Measurements from ENCODE around the gene TMC8. TPM values are rescaled to one million over a fixed set of nuclear protein-coding genes. Genes with fewer than 3 reads are reported as not detected.

Gene TMC8
- total and polyA plus RNA-seq, 2 donors (not counting 3 experiments of a cell fraction or from before 2014, with no cell fraction given), result 0.07 to 1.3 TPM

- intact Hi-C loops (cut with micrococcal nuclease), result no loop called here
- TF ChIP-seq FOS (IDR thresholded peaks at IDR 0.05; ENCODE audit: borderline replicate concordance, insufficient read depth, low read length) (no peak), POLR2AphosphoS5 (IDR thresholded peaks at IDR 0.05; ENCODE audit: insufficient read depth, low read depth, low read length) (no peak), CTCF (IDR thresholded peaks at IDR 0.05; ENCODE audit: extremely low read depth in 1 of 2, insufficient read depth in 1 of 2, low read depth in 1 of 2, low read length in 2 of 2) (no peak), MAX (IDR thresholded peaks at IDR 0.05; ENCODE audit: insufficient read depth, insufficient read length) (no peak), GATA2 (IDR thresholded peaks at IDR 0.05; ENCODE audit: insufficient read depth, insufficient read length, low read depth, low read length) (no peak), EZH2 (IDR thresholded peaks at IDR 0.05; ENCODE audit: borderline replicate concordance, low read depth, low read length, severe bottlenecking) (no peak), MYC (IDR thresholded peaks at IDR 0.05; ENCODE audit: low read depth, low read length) (no peak), JUN (IDR thresholded peaks at IDR 0.05; ENCODE audit: borderline replicate concordance, insufficient read depth, insufficient read length, low read depth) (no peak), POLR2A (IDR thresholded peaks at IDR 0.05; ENCODE audit: low read depth, low read length) (no peak)
- no TSS peak for BruUV-seq (replicated peaks)
- POLR2A ChIA-PET, result interaction anchor here (0.6 kb wide), 1 partner anchor 68 kb away, joined by 3 read pairs; no protein-coding TSS in a partner anchor
- Histone ChIP-seq H3K79me2 (ENCODE audit: control insufficient read depth, insufficient read depth, low read length) (no peaks in the 10 kb centered on the region), H3K4me3 (replicated peaks in 1 of 3; ENCODE audit: insufficient read depth in 1 of 3, low read depth in 1 of 3, low read length in 3 of 3) (no peak overlapping the region), H3K27ac (ENCODE audit: insufficient read depth, low read depth, low read length) (no peak overlapping the region), H3K9ac (replicated peaks; ENCODE audit: extremely low read depth, insufficient read depth, low read length) (no peak overlapping the region), H2AFZ (ENCODE audit: low read depth, low read length) (no peak overlapping the region), H3K27me3 (ENCODE audit: control insufficient read depth in 2 of 2, insufficient read depth in 2 of 2, low read length in 2 of 2) (no peaks in the 10 kb centered on the region), H3K36me3 (ENCODE audit: control insufficient read depth in 2 of 2, extremely low read depth in 1 of 2, insufficient read depth in 2 of 2, low read length in 2 of 2) (no peaks in the 10 kb centered on the region), H3K9me1 (replicated peaks; ENCODE audit: control insufficient read depth, extremely low read depth, insufficient read depth, low read length) (no peaks in the 10 kb centered on the region), H3K9me3 (replicated peaks; ENCODE audit: control insufficient read depth, insufficient read depth, low read length) (no peaks in the 10 kb centered on the region), H4K20me1 (replicated peaks; ENCODE audit: control insufficient read depth, extremely low read depth, insufficient read depth, low read length) (no peaks in the 10 kb centered on the region), H3K4me2 (ENCODE audit: insufficient read depth, low read length) (no peak overlapping the region), H3K4me1 (ENCODE audit: control insufficient read depth, extremely low read depth, insufficient read depth, low read length) (peaks cover 22% of the 10 kb centered on the region)
- CTCF ChIA-PET, result interaction anchor here (0.8 to 1.7 kb wide), 7 partner anchors 9 to 57 kb away, joined by 3 to 7 read pairs (median 3); no protein-coding TSS in a partner anchor
- DNase-seq (ENCODE audit: low read depth, low spot score) (no peak), FAIRE-seq (no peak)
- dilution Hi-C loops (cut with MboI; ENCODE audit: extremely low pct_ligation_motif_present, low sequenced_read_pairs), result no loop called here
Measured at GRCh38 chr17:78142119-78142861, 11.7 kb downstream of the TMC8 start.
